H9 (cell line): Measurements from ENCODE around the gene CXXC5. TPM values are rescaled to one million over a fixed set of nuclear protein-coding genes. Genes with fewer than 3 reads are reported as not detected.

Source experiments
- DNase-seq: peaks from one replicate; pipeline ENCODE4 v3.0.0-alpha.2; 2017
- H2AFZ ChIP-seq: one replicate; pipeline ENCODE4 v1.6.1; 2013; ENCODE audit warnings: mild to moderate bottlenecking, low read length, control low read depth, moderate library complexity
- H2AK5ac ChIP-seq: 2 replicates; pipeline ENCODE4 v1.6.1; 2013; ENCODE audit warnings: low read length, control low read depth, mixed read lengths; ENCODE audit not compliant: insufficient read length
- H2BK120ac ChIP-seq: one replicate; pipeline ENCODE4 v1.6.1; 2013; ENCODE audit warnings: low read depth, mild to moderate bottlenecking, low read length, control low read depth, inconsistent platforms; ENCODE audit not compliant: poor library complexity, severe bottlenecking
- H2BK12ac ChIP-seq: 2 replicates; pipeline ENCODE4 v1.6.1; 2013; ENCODE audit warnings: low read length, control low read depth, mixed read lengths, low read depth; ENCODE audit not compliant: insufficient read length
- H2BK15ac ChIP-seq: 2 replicates; pipeline ENCODE4 v1.6.1; 2013; ENCODE audit warnings: low read depth, low read length, control low read depth
- H2BK20ac ChIP-seq: one replicate; pipeline ENCODE4 v1.6.1; 2013; ENCODE audit warnings: low read depth, mild to moderate bottlenecking, low read length, control low read depth, inconsistent platforms; ENCODE audit not compliant: poor library complexity, severe bottlenecking
- H2BK5ac ChIP-seq: 2 replicates; pipeline ENCODE4 v1.6.1; 2013; ENCODE audit warnings: low read length, control low read depth, mixed read lengths; ENCODE audit not compliant: insufficient read length
- H3K14ac ChIP-seq: 2 replicates; pipeline ENCODE4 v1.6.1; 2013; ENCODE audit warnings: low read length, control low read depth; ENCODE audit not compliant: insufficient read depth
- H3K18ac ChIP-seq: 2 replicates; pipeline ENCODE4 v1.6.1; 2013; ENCODE audit warnings: low read depth, mild to moderate bottlenecking, mixed read lengths, low read length, control low read depth; ENCODE audit not compliant: insufficient read length
- H3K23ac ChIP-seq: 2 replicates; pipeline ENCODE4 v1.6.1; 2013; ENCODE audit warnings: low read length, control low read depth, mixed read lengths, low read depth; ENCODE audit not compliant: insufficient read length
- H3K23me2 ChIP-seq: 2 replicates; pipeline ENCODE4 v1.6.1; 2013; ENCODE audit warnings: low read depth, mild to moderate bottlenecking, mixed read lengths, low read length, control low read depth; ENCODE audit not compliant: insufficient read length, poor library complexity, severe bottlenecking
- H3K27ac ChIP-seq: 2 replicates; pipeline ENCODE4 v1.5.1; 2013; ENCODE audit warnings: low read length, control low read depth, mixed read lengths, low read depth; ENCODE audit not compliant: insufficient read length
- H3K27me3 ChIP-seq: 2 replicates; pipeline ENCODE4 v1.6.1; 2013; ENCODE audit warnings: low read length, control low read depth, inconsistent platforms; ENCODE audit not compliant: insufficient read depth
- H3K4ac ChIP-seq: 2 replicates; pipeline ENCODE4 v1.6.1; 2013; ENCODE audit warnings: low read depth, mild to moderate bottlenecking, control low read depth, inconsistent platforms, low read length, moderate library complexity
- H3K4me1 ChIP-seq: 2 replicates; pipeline ENCODE4 v1.6.1; 2013; ENCODE audit warnings: low read length, control low read depth, inconsistent platforms; ENCODE audit not compliant: insufficient read depth
- H3K4me2 ChIP-seq: 2 replicates; pipeline ENCODE4 v1.6.1; 2013; ENCODE audit warnings: low read length, control low read depth, mixed read lengths; ENCODE audit not compliant: insufficient read length, insufficient read depth
- H3K56ac ChIP-seq: 2 replicates; pipeline ENCODE4 v1.6.1; 2013; ENCODE audit warnings: low read depth, mild to moderate bottlenecking, mixed read lengths, low read length, control low read depth; ENCODE audit not compliant: insufficient read length
- H3K79me1 ChIP-seq: 2 replicates; pipeline ENCODE4 v1.6.1; 2013; ENCODE audit warnings: low read depth, mild to moderate bottlenecking, moderate library complexity, low read length, control low read depth, inconsistent platforms; ENCODE audit not compliant: insufficient read depth, poor library complexity, severe bottlenecking
- H3K79me2 ChIP-seq: 2 replicates; pipeline ENCODE4 v1.6.1; 2013; ENCODE audit warnings: low read length, control low read depth, inconsistent platforms; ENCODE audit not compliant: insufficient read depth
- H3K9ac ChIP-seq: 2 replicates; pipeline ENCODE4 v1.6.1; 2013; ENCODE audit warnings: low read length, control low read depth, mixed read lengths; ENCODE audit not compliant: insufficient read length; ENCODE audit errors: extremely low read depth
- H3K9me3 ChIP-seq: one replicate; pipeline ENCODE4 v1.6.1; 2013; ENCODE audit warnings: low read depth, low read length, inconsistent platforms; ENCODE audit not compliant: control insufficient read depth
- H3T11ph ChIP-seq: one replicate; pipeline ENCODE4 v1.6.1; 2013; ENCODE audit warnings: mild to moderate bottlenecking, low read length, control low read depth, inconsistent platforms
- H4K20me1 ChIP-seq: one replicate; pipeline ENCODE4 v1.6.1; 2013; ENCODE audit not compliant: control insufficient read depth, insufficient read length, insufficient read depth
- H4K5ac ChIP-seq: 2 replicates; pipeline ENCODE4 v1.6.1; 2013; ENCODE audit warnings: low read depth, mild to moderate bottlenecking, mixed read lengths, low read length, control low read depth; ENCODE audit not compliant: insufficient read length
- H4K8ac ChIP-seq: replicated peaks from 2 replicates; pipeline ENCODE4 v1.6.1; 2013; ENCODE audit warnings: low read length, control low read depth, mixed read lengths, low read depth; ENCODE audit not compliant: insufficient read length
- H4K91ac ChIP-seq: 2 replicates; pipeline ENCODE4 v1.6.1; 2013; ENCODE audit warnings: low read depth, mild to moderate bottlenecking, moderate library complexity, mixed read lengths, low read length, control low read depth; ENCODE audit not compliant: insufficient read length
- H3K27ac Mint-ChIP-seq, 3 experiments: 2 replicates in 2 of 3; 3 replicates in 1 of 3; pipeline ENCODE4 v1.8.0; 2020 to 2021; ENCODE audit warnings: mixed read lengths in 3 of 3, mild to moderate bottlenecking in 1 of 3, moderate library complexity in 1 of 3
- H3K27me3 Mint-ChIP-seq: 2 replicates; pipeline ENCODE4 v1.8.0; 2021; ENCODE audit warnings: low read depth, mild to moderate bottlenecking, moderate library complexity, mixed read lengths
- H3K36me3 Mint-ChIP-seq, 3 experiments: 2 replicates in 2 of 3; 3 replicates in 1 of 3; pipeline ENCODE4 v1.8.0; 2020 to 2021; ENCODE audit warnings: low read depth in 3 of 3, mixed read lengths in 3 of 3; ENCODE audit not compliant: insufficient read depth in 1 of 3
- H3K4me1 Mint-ChIP-seq, 2 experiments: 2 replicates each; pipeline ENCODE4 v1.8.0; 2020; ENCODE audit warnings: mixed read lengths in 2 of 2
- H3K4me3 Mint-ChIP-seq, 2 experiments: 2 replicates in 1 of 2; 3 replicates in 1 of 2; pipeline ENCODE4 v1.8.0; 2020 to 2021; ENCODE audit warnings: mild to moderate bottlenecking in 2 of 2, mixed read lengths in 2 of 2, moderate library complexity in 1 of 2
- H3K9me3 Mint-ChIP-seq, 2 experiments: 2 replicates in 1 of 2; 3 replicates in 1 of 2; pipeline ENCODE4 v1.8.0; 2020; ENCODE audit warnings: mild to moderate bottlenecking in 2 of 2, mixed read lengths in 2 of 2, moderate library complexity in 1 of 2
- CTCF ChIP-seq: fragments of 200-600 bp; sonication (generic); conservative IDR thresholded peaks from 3 replicates; pipeline ENCODE4 v1.8.0; 2021; ENCODE audit warnings: antibody characterized with exemption, mild to moderate bottlenecking
- total RNA-seq: library from RNA; stranded (reverse); gene quantifications from 2 replicates; pipeline ENCODE4 v1.2.1, GENCODE V29; 2021

CXXC5 gene
- total RNA-seq, 1 experiment from 2014 or later: 105 TPM

- Mint-ChIP-seq H3K4me3 (no peak overlapping the region), H3K9me3 (no peaks in the 10 kb centered on the region), H3K36me3 (peaks cover 30 to 58% (median 37%) of the 10 kb centered on the region in 3 experiments; a peak in 6 of 7 replicates), H3K27me3 (no peaks in the 10 kb centered on the region; the same call in 1 of the 2 replicates), H3K4me1 (peaks cover 51 to 64% of the 10 kb centered on the region in 2 experiments), H3K27ac (no peak overlapping the region)
- H3K79me2 ChIP-seq: peaks cover 2% of the 10 kb centered on the region; the same call in 1 of the 2 replicates
- no peak overlapping the region for H3K14ac ChIP-seq
- no peak overlapping the region for H2BK20ac ChIP-seq
- no peak overlapping the region for H2AK5ac ChIP-seq
- no peak overlapping the region for H2BK15ac ChIP-seq
- H3K4me2 ChIP-seq: no peak overlapping the region
- no peaks in the 10 kb centered on the region for H3K23me2 ChIP-seq
- H3K27ac ChIP-seq: no peak overlapping the region
- no peak overlapping the region for H4K8ac ChIP-seq
- no peak overlapping the region for H2AFZ ChIP-seq
- TF ChIP-seq CTCF: no peak
- no peak overlapping the region for H3K18ac ChIP-seq
- H4K91ac ChIP-seq: no peak overlapping the region
- no peak overlapping the region for H3K9ac ChIP-seq
- no peak overlapping the region for H2BK120ac ChIP-seq
- no peak overlapping the region for H2BK5ac ChIP-seq
- H3K79me1 ChIP-seq: no peaks in the 10 kb centered on the region
- no peak overlapping the region for H3T11ph ChIP-seq
- H3K4ac ChIP-seq: no peak overlapping the region
- no peaks in the 10 kb centered on the region for H4K20me1 ChIP-seq
- H3K23ac ChIP-seq: no peak overlapping the region
- H4K5ac ChIP-seq: no peak overlapping the region
- H2BK12ac ChIP-seq: no peak overlapping the region
- H3K9me3 ChIP-seq: no peaks in the 10 kb centered on the region
- H3K56ac ChIP-seq: no peak overlapping the region
- H3K27me3 ChIP-seq: no peaks in the 10 kb centered on the region
- peaks cover 6% of the 10 kb centered on the region; the same call in 1 of the 2 replicates for H3K4me1 ChIP-seq
- DNase-seq: no peak
These were observed 33.3 kb downstream of the CXXC5 start for GRCh38 chr5:139681466-139681865.
